Erythroblast (primary cell): ENCODE measurements around the gene CPN2.

Experiments
- GATA1 ChIP-seq: IDR thresholded peaks from 2 replicates; pipeline ENCODE4 v1.6.1; 2011; ENCODE audit warnings: low read depth, mild to moderate bottlenecking, control low read depth, low read length, moderate library complexity
- POLR2A ChIP-seq: IDR thresholded peaks from 2 replicates; pipeline ENCODE4 v1.6.1; 2011; ENCODE audit warnings: mild to moderate bottlenecking, low read length

GRCh38 chr3:194369522-194370279 lies 18.6 kb upstream of the CPN2 start, which contains the start of gene LRRC15:
- TF ChIP-seq POLR2A (no peak), GATA1 (no peak)
